GM12878 (cell line): Measurements from ENCODE around the gene PCSK2. TPM values are rescaled to one million over a fixed set of nuclear protein-coding genes. Genes with fewer than 3 reads are reported as not detected.

Experiments used
- ATAC-seq: fragments of 200-7000 bp; cut with Tn5 transposase; 3 replicates; pipeline ENCODE4 v1.9.1; 2020; ENCODE audit warnings: mild to moderate bottlenecking, moderate library complexity
- BruUV-seq: library from RNA; stranded (reverse); fragments of 400-500 nt; replicated peaks from 2 replicates; lab custom pipeline; 2021; lab: Mats Ljungman, UMichigan
- CTCF ChIA-PET: fragments of 300-600 bp; sonication (Branson Sonifier 250); formaldehyde crosslinking; extraction: SDS; loops from one replicate; lab custom pipeline; 2021; ENCODE audit warnings: inconsistent platforms; lab: Yijun Ruan, JAX
- POLR2A ChIA-PET: fragments of 350-600 bp; formaldehyde crosslinking; extraction: SDS; loops from one replicate; lab custom pipeline; 2021; ENCODE audit warnings: inconsistent platforms; lab: Charles Lee
- RAD21 ChIA-PET: fragments of 300-600 bp; sonication (Branson Sonifier 250); formaldehyde crosslinking; loops from one replicate; lab custom pipeline; 2023; ENCODE audit warnings: antibody characterized with exemption; ENCODE audit not compliant: unreplicated experiment; lab: Charles Lee
- SMC1A ChIA-PET: fragments of 300-600 bp; sonication (Branson Sonifier 250); formaldehyde crosslinking; loops from one replicate; lab custom pipeline; 2023; ENCODE audit not compliant: unreplicated experiment, uncharacterized antibody; lab: Charles Lee
- DNase-seq: peaks from one replicate; pipeline ENCODE4 v3.0.0-alpha.2; 2011; ENCODE audit warnings: low read depth, low spot score
- FAIRE-seq: peaks from 3 replicates; lab custom pipeline; 2011; peaks lifted over from hg19 to GRCh38; lab: Jason Lieb, UNC
- H2AFZ ChIP-seq: 2 replicates; pipeline ENCODE4 v1.6.0; 2011; ENCODE audit warnings: low read depth, low read length, control low read depth; ENCODE audit not compliant: control insufficient read depth
- H3K27ac ChIP-seq: 2 replicates; pipeline ENCODE4 v1.5.1; 2011; ENCODE audit warnings: control low read depth; ENCODE audit not compliant: control insufficient read depth, insufficient read depth
- H3K27me3 ChIP-seq, 2 experiments: replicated peaks in 1 of 2; 2 replicates each; pipeline versions ENCODE4 v1.6.0 to v1.6.1; 2011; ENCODE audit warnings: low read length in 1 of 2; ENCODE audit not compliant: control insufficient read depth in 2 of 2, insufficient read depth in 2 of 2
- H3K36me3 ChIP-seq, 2 experiments: 2 replicates each; pipeline ENCODE4 v1.5.1; 2011; ENCODE audit warnings: low read length in 1 of 2; ENCODE audit not compliant: control insufficient read depth in 2 of 2, insufficient read depth in 2 of 2
- H3K4me1 ChIP-seq: 2 replicates; pipeline ENCODE4 v1.6.1; 2011; ENCODE audit warnings: mild to moderate bottlenecking, low read length, moderate library complexity, mixed read lengths; ENCODE audit not compliant: control insufficient read depth, insufficient read depth
- H3K4me2 ChIP-seq: 2 replicates; pipeline ENCODE4 v1.6.0; 2011; ENCODE audit warnings: control low read depth; ENCODE audit not compliant: control insufficient read depth, insufficient read depth
- H3K4me3 ChIP-seq: fragments of 200-600 bp; sonication (generic); 2 replicates; pipeline ENCODE4 v1.5.1; 2016
- H3K79me2 ChIP-seq: 2 replicates; pipeline ENCODE4 v1.6.0; 2011; ENCODE audit warnings: low read length; ENCODE audit not compliant: control insufficient read depth, insufficient read depth
- H3K9ac ChIP-seq: 2 replicates; pipeline ENCODE4 v1.8.0; 2011; ENCODE audit warnings: low read length, control low read depth, mixed read lengths; ENCODE audit not compliant: control insufficient read depth, insufficient read depth
- H3K9me3 ChIP-seq: replicated peaks from 3 replicates; pipeline ENCODE4 v1.5.1; 2011; ENCODE audit warnings: mild to moderate bottlenecking, low read length; ENCODE audit not compliant: control insufficient read depth, insufficient read depth
- H4K20me1 ChIP-seq: 2 replicates; pipeline ENCODE4 v1.6.0; 2011; ENCODE audit not compliant: control insufficient read depth, insufficient read depth
- BHLHE40 ChIP-seq, 2 experiments: fragments of 450-650 bp in 1 of 2; IDR thresholded peaks; 2 replicates each; pipeline ENCODE4 v1.6.1; 2011 to 2017; ENCODE audit warnings: low read depth in 2 of 2, borderline replicate concordance in 1 of 2, improper control_type of control experiment in 1 of 2, low read length in 1 of 2, mild to moderate bottlenecking in 1 of 2
- CHD1 ChIP-seq: IDR thresholded peaks from 2 replicates; pipeline ENCODE4 v1.6.1; 2012; ENCODE audit warnings: low read depth, low read length, improper control_type of control experiment
- CHD4 ChIP-seq: fragments of 200-600 bp; sonication (generic); IDR thresholded peaks from 2 replicates; pipeline ENCODE4 v1.6.1; 2016; ENCODE audit warnings: mild to moderate bottlenecking
- CREB1 ChIP-seq: IDR thresholded peaks from 2 replicates; pipeline ENCODE4 v1.6.1; 2012; ENCODE audit warnings: low read depth, mild to moderate bottlenecking, inconsistent platforms
- CUX1 ChIP-seq: IDR thresholded peaks from 2 replicates; pipeline ENCODE4 v1.6.1; 2012; ENCODE audit warnings: improper control_type of control experiment, low read depth, low read length; ENCODE audit not compliant: insufficient replicate concordance
- KAT2A ChIP-seq: conservative IDR thresholded peaks from 2 replicates; pipeline ENCODE4 v1.6.1; 2011; ENCODE audit warnings: low read depth, low read length; ENCODE audit not compliant: control insufficient read depth
- MTA3 ChIP-seq: IDR thresholded peaks from 2 replicates; pipeline ENCODE4 v1.6.1; 2012; ENCODE audit warnings: low read length, inconsistent platforms, borderline replicate concordance
- NR2F1 ChIP-seq: fragments of 450-650 bp; conservative IDR thresholded peaks from 2 replicates; pipeline ENCODE4 v1.6.1; 2017; ENCODE audit warnings: mild to moderate bottlenecking
- SIX5 ChIP-seq: IDR thresholded peaks from 2 replicates; pipeline ENCODE4 v1.6.1; 2011; ENCODE audit warnings: mild to moderate bottlenecking, low read depth, low read length, moderate library complexity; ENCODE audit not compliant: severe bottlenecking
- TCF12 ChIP-seq: IDR thresholded peaks from 2 replicates; pipeline ENCODE4 v1.6.1; 2011; ENCODE audit warnings: low read depth, mild to moderate bottlenecking, low read length
- ZNF24 ChIP-seq: fragments of 450-650 bp; IDR thresholded peaks from 2 replicates; pipeline ENCODE4 v1.6.1; 2017; ENCODE audit warnings: antibody characterized with exemption, mild to moderate bottlenecking
- WGBS: methylation state at CpG from one replicate; pipeline ENCODE4 v1.1.6; 2016; ENCODE audit warnings: low lambda C conversion rate; ENCODE audit not compliant: insufficient replicate concordance, insufficient coverage; ENCODE audit errors: missing lambda C conversion rate; 5-methylcytosine and 5-hydroxymethylcytosine counted together
- in situ Hi-C: fragments of 300-500 bp; cut with MboI; formaldehyde crosslinking; loops from 9 replicates; pipeline ENCODE4 v1.14.3; 2018; ENCODE audit warnings: mixed read lengths
- intact Hi-C: fragments of 100-400 bp; cut with micrococcal nuclease; formaldehyde crosslinking; loops from one replicate; pipeline ENCODE4 v1.14.2; 2022; ENCODE audit not compliant: unreplicated experiment
- polyA plus RNA-seq, 11 experiments: library from polyadenylated mRNA; depleted of rRNA in 4 of 11; unstranded in 6 of 11; stranded (reverse) in 5 of 11; fragments of >200 nt; fragmentation: Nextera tagmentation in 4 of 11; fragmentation: Illumina TruSeq in 1 of 11; extraction: Ambion mirVana in 4 of 11; extraction: Trizol in 1 of 11; gene quantifications; 1 replicate in 1 of 11; 2 replicates in 10 of 11; pipeline versions ENCODE4 v1.2.1 to v1.2.3, GENCODE V29; 2011 to 2016; ENCODE audit warnings: inconsistent platforms in 2 of 11, missing spikeins in 2 of 11, low read depth in 1 of 11
- total RNA-seq, 4 experiments: library from RNA; depleted of rRNA in 3 of 4; stranded (reverse); fragments of >200 nt in 3 of 4; fragmentation: Illumina TruSeq in 1 of 4; extraction: Trizol in 1 of 4; gene quantifications; 2 replicates each; pipeline versions ENCODE4 v1.2.1 to v1.2.3, GENCODE V29; 2013 to 2021

Gene PCSK2
- total and polyA plus RNA-seq, 10 of the 15 experiments (the other 5 are each of a cell fraction or from before 2014, with no cell fraction given), result not detected

GRCh38 chr20:17501701-17502100 is 274.9 kb downstream of the PCSK2 start:
- no peak for FAIRE-seq
- H3K4me1 ChIP-seq, result peaks cover 3% of the 10 kb centered on the region
- POLR2A ChIA-PET, result no interaction called here
- no peaks in the 10 kb centered on the region for H3K9me3 ChIP-seq
- WGBS, result 35% methylated on average over 9 of the region's 9 CpGs
- intact Hi-C loops, result no loop called here
- H3K79me2 ChIP-seq, result no peaks in the 10 kb centered on the region
- H3K4me2 ChIP-seq, result no peak overlapping the region
- no peak overlapping the region for H3K9ac ChIP-seq
- in situ Hi-C loops, result loop anchor here (5.0 kb wide), 1 partner anchor 776 kb away; no protein-coding TSS in a partner anchor
- DNase-seq, result no peak
- no peaks in the 10 kb centered on the region for H3K27me3 ChIP-seq
- no peak overlapping the region for H3K4me3 ChIP-seq
- H3K27ac ChIP-seq, result no peak overlapping the region
- no peak for TF ChIP-seq CREB1
- TF ChIP-seq MTA3, result no peak
- no peak for TF ChIP-seq CHD1
- TF ChIP-seq SIX5, result no peak
- TF ChIP-seq ZNF24, result no peak
- RAD21 ChIA-PET, result no interaction called here
- BruUV-seq, result no TSS peak
- H4K20me1 ChIP-seq, result no peaks in the 10 kb centered on the region
- no peak for ATAC-seq
- H2AFZ ChIP-seq, result no peak overlapping the region
- no peaks in the 10 kb centered on the region for H3K36me3 ChIP-seq
- SMC1A ChIA-PET, result interaction anchor here (1.1 kb wide), 1 partner anchor 12 kb away, joined by 3 read pairs; no protein-coding TSS in a partner anchor
- CTCF ChIA-PET, result no interaction called here

GRCh38 chr20:17502105-17502504 is 275.3 kb downstream of the PCSK2 start:
- Histone ChIP-seq H3K4me2 (no peak overlapping the region), H3K36me3 (no peaks in the 10 kb centered on the region), H3K4me1 (peaks cover 3% of the 10 kb centered on the region), H3K27me3 (no peaks in the 10 kb centered on the region), H3K9me3 (no peaks in the 10 kb centered on the region), H3K9ac (no peak overlapping the region), H3K4me3 (no peak overlapping the region), H2AFZ (no peak overlapping the region), H3K27ac (no peak overlapping the region), H4K20me1 (no peaks in the 10 kb centered on the region), H3K79me2 (no peaks in the 10 kb centered on the region)
- DNase-seq, result no peak
- FAIRE-seq, result no peak
- intact Hi-C loops (no loop called here), in situ Hi-C loops (loop anchor here (5.0 kb wide), 1 partner anchor 775 kb away; no protein-coding TSS in a partner anchor)
- BruUV-seq, result no TSS peak
- CTCF ChIA-PET, result no interaction called here
- SMC1A ChIA-PET, result no interaction called here
- ATAC-seq, result no peak
- POLR2A ChIA-PET, result no interaction called here
- WGBS, result 39% methylated on average over 4 of the region's 4 CpGs
- RAD21 ChIA-PET, result interaction anchor here (0.6 kb wide), 1 partner anchor 18 kb away, joined by 3 read pairs; no protein-coding TSS in a partner anchor
- no peak for TF ChIP-seq NR2F1
- no peak for TF ChIP-seq CUX1
- TF ChIP-seq CHD4, result no peak
- TF ChIP-seq TCF12, result no peak
- TF ChIP-seq KAT2A, result no peak
- no peak for TF ChIP-seq BHLHE40 (IDR thresholded peaks at IDR 0.05; ENCODE audit: borderline replicate concordance in 1 of 2, low read depth in 2 of 2, low read length in 1 of 2)
